Measurements from ENCODE around the gene ZC3H7B.

ZC3H7B gene

GRCh38 chr22:41267958-41268357 lies 33.4 kb upstream of the ZC3H7B start:
- no peaks in the 10 kb centered on the region for H3K9me2 ChIP-seq (replicated peaks; ENCODE audit: control insufficient read depth, low read length)
- H3K27ac ChIP-seq (ENCODE audit: low read depth, low read length) = no peak overlapping the region
- H3K4me2 ChIP-seq (ENCODE audit: low read length) = no peak overlapping the region
- no peak overlapping the region for H3K4me3 ChIP-seq (ENCODE audit: low read length)
- peaks cover 79% of the 10 kb centered on the region for H3K36me3 ChIP-seq (ENCODE audit: control insufficient read depth, low read length)
- H4K20me1 ChIP-seq (ENCODE audit: control insufficient read depth, insufficient read depth, low read depth, low read length) = no peaks in the 10 kb centered on the region
- peaks cover 13% of the 10 kb centered on the region for H3K79me2 ChIP-seq (ENCODE audit: control insufficient read depth, low read length)
- TF ChIP-seq CTCF (IDR thresholded peaks at IDR 0.05; ENCODE audit: low read depth, low read length, poor library complexity, severe bottlenecking) = no peak
- no peak for TF ChIP-seq EZH2phosphoT487 (IDR thresholded peaks at IDR 0.05; ENCODE audit: borderline replicate concordance, low read length)
- no peaks in the 10 kb centered on the region for H3K9me3 ChIP-seq (ENCODE audit: control insufficient read depth, insufficient read depth, low read length)
- no peaks in the 10 kb centered on the region for H3K27me3 ChIP-seq (ENCODE audit: control insufficient read depth, low read length)
- no peaks in the 10 kb centered on the region for H3F3A ChIP-seq (ENCODE audit: control insufficient read depth, insufficient read depth)
- H3K4me1 ChIP-seq (ENCODE audit: control insufficient read depth, low read length) = no peaks in the 10 kb centered on the region

- H3K79me2 ChIP-seq (ENCODE audit: control insufficient read depth, low read length) = peaks cover 21% of the 10 kb centered on the region
- H3K4me2 ChIP-seq (ENCODE audit: low read length) = no peak overlapping the region
- no peaks in the 10 kb centered on the region for H3K27me3 ChIP-seq (ENCODE audit: control insufficient read depth, low read length)
- H4K20me1 ChIP-seq (ENCODE audit: control insufficient read depth, insufficient read depth, low read depth, low read length) = no peaks in the 10 kb centered on the region
- TF ChIP-seq CTCF (IDR thresholded peaks at IDR 0.05; ENCODE audit: low read depth, low read length, poor library complexity, severe bottlenecking) (no peak), EZH2phosphoT487 (IDR thresholded peaks at IDR 0.05; ENCODE audit: borderline replicate concordance, low read length) (no peak)
- H3K4me1 ChIP-seq (ENCODE audit: control insufficient read depth, low read length) = no peaks in the 10 kb centered on the region
- H3K4me3 ChIP-seq (ENCODE audit: low read length) = no peak overlapping the region
- no peaks in the 10 kb centered on the region for H3K9me3 ChIP-seq (ENCODE audit: control insufficient read depth, insufficient read depth, low read length)
- no peaks in the 10 kb centered on the region for H3F3A ChIP-seq (ENCODE audit: control insufficient read depth, insufficient read depth)
- peaks cover 80% of the 10 kb centered on the region for H3K36me3 ChIP-seq (ENCODE audit: control insufficient read depth, low read length)
- H3K27ac ChIP-seq (ENCODE audit: low read depth, low read length) = no peak overlapping the region
- H3K9me2 ChIP-seq (replicated peaks; ENCODE audit: control insufficient read depth, low read length) = no peaks in the 10 kb centered on the region
Observed at GRCh38 chr22:41271787-41272186, 29.5 kb upstream of the ZC3H7B start.

GRCh38 chr22:41273128-41273527 lies 28.2 kb upstream of the ZC3H7B start:
- TF ChIP-seq EZH2phosphoT487 (IDR thresholded peaks at IDR 0.05; ENCODE audit: borderline replicate concordance, low read length) (no peak), CTCF (IDR thresholded peaks at IDR 0.05; ENCODE audit: low read depth, low read length, poor library complexity, severe bottlenecking) (no peak)
- H3F3A ChIP-seq (ENCODE audit: control insufficient read depth, insufficient read depth) = no peaks in the 10 kb centered on the region
- H3K79me2 ChIP-seq (ENCODE audit: control insufficient read depth, low read length) = peaks cover 24% of the 10 kb centered on the region
- H3K27ac ChIP-seq (ENCODE audit: low read depth, low read length) = no peak overlapping the region
- H3K36me3 ChIP-seq (ENCODE audit: control insufficient read depth, low read length) = peaks cover 79% of the 10 kb centered on the region
- no peaks in the 10 kb centered on the region for H3K9me2 ChIP-seq (replicated peaks; ENCODE audit: control insufficient read depth, low read length)
- no peak overlapping the region for H3K4me3 ChIP-seq (ENCODE audit: low read length)
- no peaks in the 10 kb centered on the region for H3K4me1 ChIP-seq (ENCODE audit: control insufficient read depth, low read length)
- no peak overlapping the region for H3K4me2 ChIP-seq (ENCODE audit: low read length)
- no peaks in the 10 kb centered on the region for H3K9me3 ChIP-seq (ENCODE audit: control insufficient read depth, insufficient read depth, low read length)
- no peaks in the 10 kb centered on the region for H3K27me3 ChIP-seq (ENCODE audit: control insufficient read depth, low read length)
- H4K20me1 ChIP-seq (ENCODE audit: control insufficient read depth, insufficient read depth, low read depth, low read length) = no peaks in the 10 kb centered on the region

GRCh38 chr22:41274856-41275255 lies 26.5 kb upstream of the ZC3H7B start:
- Histone ChIP-seq H4K20me1 (ENCODE audit: control insufficient read depth, insufficient read depth, low read depth, low read length) (no peaks in the 10 kb centered on the region), H3K79me2 (ENCODE audit: control insufficient read depth, low read length) (peaks cover 28% of the 10 kb centered on the region), H3K9me2 (replicated peaks; ENCODE audit: control insufficient read depth, low read length) (no peaks in the 10 kb centered on the region), H3K27ac (ENCODE audit: low read depth, low read length) (no peak overlapping the region), H3K27me3 (ENCODE audit: control insufficient read depth, low read length) (no peaks in the 10 kb centered on the region), H3K4me1 (ENCODE audit: control insufficient read depth, low read length) (no peaks in the 10 kb centered on the region), H3K4me2 (ENCODE audit: low read length) (no peak overlapping the region), H3K9me3 (ENCODE audit: control insufficient read depth, insufficient read depth, low read length) (no peaks in the 10 kb centered on the region), H3K36me3 (ENCODE audit: control insufficient read depth, low read length) (peaks cover 79% of the 10 kb centered on the region), H3K4me3 (ENCODE audit: low read length) (no peak overlapping the region), H3F3A (ENCODE audit: control insufficient read depth, insufficient read depth) (no peaks in the 10 kb centered on the region)
- no peak for TF ChIP-seq CTCF (IDR thresholded peaks at IDR 0.05; ENCODE audit: low read depth, low read length, poor library complexity, severe bottlenecking)
- no peak for TF ChIP-seq EZH2phosphoT487 (IDR thresholded peaks at IDR 0.05; ENCODE audit: borderline replicate concordance, low read length)

Data from DOHH2 (cell line).